22Rv1 (cell line): Measurements from ENCODE around the gene CASKIN2.
"Not testable (repeated sequence)": the region's sequence is repeated elsewhere in the genome, so short reads cannot be mapped to it uniquely, and the experiment has no call there.

Source experiments
- H3K27ac ChIP-seq: fragments of 450-650 bp; 2 replicates; pipeline ENCODE4 v1.5.1; 2017
- CTCF ChIP-seq: fragments of 450-650 bp; IDR thresholded peaks from 2 replicates; pipeline ENCODE4 v1.5.1; 2017; ENCODE audit warnings: mild to moderate bottlenecking
- ZFX ChIP-seq: fragments of 450-650 bp; IDR thresholded peaks from 2 replicates; pipeline ENCODE4 v1.6.1; 2017; ENCODE audit warnings: antibody characterized with exemption, borderline replicate concordance

The CASKIN2 gene

DNA sequence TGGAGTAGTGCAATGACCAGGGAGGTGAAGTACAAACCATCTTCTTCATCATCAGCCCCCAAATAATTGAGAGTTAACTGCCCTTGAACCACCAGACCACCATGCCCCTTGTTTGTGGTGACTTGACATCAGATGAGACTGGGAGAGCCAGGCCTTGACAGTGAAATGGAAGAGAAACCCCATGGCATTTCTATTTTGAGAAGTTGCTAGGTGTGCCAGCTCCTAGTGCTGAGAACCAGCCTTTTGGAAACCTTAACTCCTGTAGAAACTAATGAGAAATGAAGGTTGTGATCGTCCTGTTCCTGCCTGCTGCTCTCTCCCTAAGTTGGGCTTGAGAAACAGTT, 56.1 kb downstream of the CASKIN2 start:
- no peak for TF ChIP-seq CTCF
- TF ChIP-seq ZFX = no peak
- H3K27ac ChIP-seq = peak overlapping the region; percentile 66

DNA sequence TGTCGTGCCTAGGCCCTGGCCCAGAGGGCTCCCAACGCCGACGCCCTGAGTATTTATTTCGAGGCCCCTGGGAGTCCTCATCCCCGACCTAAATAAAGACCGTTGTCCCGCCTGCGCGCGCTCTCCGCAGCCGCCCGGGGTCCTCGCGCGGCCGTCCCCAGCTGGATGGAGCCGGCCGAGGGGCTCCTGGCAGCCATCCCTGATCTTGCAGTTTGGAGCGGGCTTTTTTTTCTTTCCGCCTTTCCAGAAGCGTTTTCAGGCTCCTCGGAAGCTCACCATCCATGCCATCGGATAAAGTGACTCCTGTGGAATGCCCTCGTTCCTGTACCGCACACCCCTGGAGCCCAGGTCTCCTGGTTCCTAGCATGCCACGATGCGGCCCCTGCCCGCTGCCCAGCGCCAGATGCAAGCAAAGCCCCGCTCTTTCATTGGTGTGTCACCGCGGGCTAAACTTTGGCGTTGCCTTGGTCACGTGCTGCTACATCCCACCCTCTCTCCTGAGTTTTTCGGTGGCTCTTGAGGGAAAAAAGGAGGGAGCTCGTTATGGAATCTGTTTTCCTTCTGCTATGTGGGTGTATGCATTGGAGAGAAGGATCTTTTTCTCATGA, 58.2 kb downstream of the CASKIN2 start:
- H3K27ac ChIP-seq = peak overlapping the region; percentile 72; the same call in 1 of the 2 replicates
- no peak for TF ChIP-seq CTCF
- TF ChIP-seq ZFX = no peak

- TF ChIP-seq CTCF (no peak), ZFX (no peak)
- peak within 1 kb of the TSS; percentile 72 for H3K27ac ChIP-seq
Measured at GRCh38 chr17:75456417-75457046, 58.8 kb downstream of the CASKIN2 start, which contains the start of gene TMEM94. TSS of gene TMEM94 (plus strand) at chr17:75456635. CDS start at chr17:75471906, 15,271 bp downstream.

GRCh38 chr17:75456039-75456416, 59.3 kb downstream of the CASKIN2 start:
- TF ChIP-seq CTCF (no peak), ZFX (no peak)
- peak overlapping the region; percentile 72 for H3K27ac ChIP-seq

GRCh38 chr17:75454672-75455071, 60.7 kb downstream of the CASKIN2 start:
- not testable (repeated sequence) for H3K27ac ChIP-seq

- TF ChIP-seq ZFX (no peak), CTCF (no peak)
- H3K27ac ChIP-seq = no peak overlapping the region
Measured at GRCh38 chr17:75454193-75454592, 61.1 kb downstream of the CASKIN2 start.

GRCh38 chr17:75450270-75450669, 65.1 kb downstream of the CASKIN2 start:
- no peak overlapping the region for H3K27ac ChIP-seq
- TF ChIP-seq ZFX = no peak
- TF ChIP-seq CTCF = no peak
